ENCODE measurements around the gene RPL28.
A peak's percentile ranks its signal among the peaks of the same experiment; 100 is the strongest.

Gene RPL28

DNA sequence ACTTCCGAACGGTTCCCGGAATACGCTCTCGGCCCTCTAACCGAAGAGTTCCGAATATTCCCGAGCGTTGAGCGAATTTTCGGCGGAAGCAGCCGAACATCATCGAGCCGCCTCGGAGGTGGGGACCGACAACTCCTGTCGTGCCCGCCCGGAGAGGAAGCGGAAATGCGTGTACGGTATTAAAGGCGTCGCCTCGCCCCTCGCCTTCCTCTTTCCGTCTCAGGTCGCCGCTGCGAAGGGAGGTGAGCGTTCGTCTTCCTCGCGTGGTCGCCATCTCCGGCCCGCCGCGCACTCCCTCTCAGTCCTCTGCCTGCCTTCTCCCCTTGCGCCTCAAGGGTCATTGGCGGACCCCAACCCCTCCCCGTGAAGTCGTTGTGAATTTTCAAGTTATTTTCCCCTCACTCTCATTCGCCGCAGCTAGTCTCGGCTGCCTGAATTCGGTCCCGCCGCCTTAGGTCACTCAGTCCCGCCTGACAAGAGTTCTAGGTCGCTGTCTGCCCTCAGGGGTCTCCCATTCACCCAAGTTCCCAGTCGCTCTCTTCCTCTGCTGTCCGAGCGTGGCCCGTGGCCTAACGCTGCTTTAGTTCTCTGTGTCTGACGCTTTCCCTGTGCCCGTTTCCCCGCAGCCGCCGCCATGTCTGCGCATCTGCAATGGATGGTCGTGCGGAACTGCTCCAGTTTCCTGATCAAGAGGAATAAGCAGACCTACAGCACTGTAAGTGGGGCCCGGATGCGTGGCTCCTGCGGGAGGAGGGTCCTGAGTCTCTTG, at the start of gene RPL28:
RPL28 (plus strand) TSS at position 209 of the 769 bp plus-strand sequence; CDS start at position 635, 426 bp downstream.
- DNase-seq (ENCODE audit: low spot score): peak; percentile 98

DNA sequence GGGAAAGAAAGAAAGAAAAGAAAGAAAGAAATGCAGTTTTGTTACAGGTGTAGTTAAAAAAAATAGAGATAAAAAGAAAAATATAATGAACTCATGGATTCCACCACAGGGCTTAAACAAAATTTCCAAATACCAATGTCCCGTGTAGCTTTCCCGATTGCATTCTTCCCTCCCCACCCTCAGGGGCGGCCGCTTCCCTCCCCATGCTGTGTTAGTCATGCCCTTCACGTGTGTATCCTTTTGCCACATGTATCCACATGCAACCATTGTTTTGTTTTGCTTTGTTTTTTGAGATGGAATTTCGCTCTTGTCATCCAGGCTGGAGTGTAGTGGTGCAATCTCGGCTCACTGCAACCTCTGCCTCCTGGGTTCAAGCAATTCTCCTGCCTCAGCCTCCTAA, 49.6 kb upstream of the RPL28 start:
- DNase-seq (ENCODE audit: low spot score): no peak

DNA sequence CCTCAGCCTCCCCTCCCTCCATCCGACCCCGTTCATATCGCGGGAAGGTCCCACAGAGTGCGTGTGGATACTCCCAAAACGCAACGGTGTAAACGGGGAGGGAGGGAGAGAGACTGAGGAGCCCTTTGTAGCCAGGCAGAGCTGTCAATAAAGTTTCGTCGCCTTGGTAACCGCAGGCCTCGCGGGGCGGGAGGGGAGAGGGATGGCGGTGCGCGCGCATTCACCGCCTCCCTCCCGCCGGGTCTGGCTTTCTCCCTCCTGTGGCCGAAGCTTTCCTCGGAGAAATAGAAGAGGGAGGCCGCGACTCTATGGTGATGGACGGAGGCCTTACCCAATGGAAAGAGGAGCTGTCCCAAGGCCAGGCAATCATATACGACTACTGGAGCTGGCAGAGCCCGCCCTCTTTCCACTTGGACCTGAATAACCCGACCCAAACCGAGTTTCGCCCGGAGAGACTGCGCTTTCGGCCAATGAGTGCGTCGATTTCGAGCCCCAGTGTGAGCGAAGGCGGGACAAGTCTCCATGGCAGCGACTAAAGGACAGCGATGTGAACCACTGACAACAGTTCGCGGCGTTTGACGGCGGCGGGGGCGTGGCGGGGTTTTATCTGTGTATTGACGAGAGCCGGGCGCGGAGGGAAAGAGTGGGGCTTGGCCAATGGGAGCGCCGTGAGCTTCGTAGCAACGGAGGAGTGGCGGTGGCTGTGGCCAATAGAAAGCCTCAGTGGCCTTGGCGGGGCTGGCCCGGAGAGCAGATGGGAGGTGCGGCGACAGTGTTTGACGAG, 46.4 kb upstream of the RPL28 start, which contains the start of gene KMT5C:
KMT5C (plus strand) TSS at position 772 of the 784 bp plus-strand sequence. CDS start 2,061 bp downstream, outside the sequence.
- peak; percentile 100 for DNase-seq (ENCODE audit: low spot score)

- DNase-seq (ENCODE audit: low spot score): no peak
Measured at GRCh38 chr19:55339889-55340783, 45.6 kb upstream of the RPL28 start.

GRCh38 chr19:55340784-55341147, 45.0 kb upstream of the RPL28 start:
- no peak for DNase-seq (ENCODE audit: low spot score)

GRCh38 chr19:55341171-55341588, 44.6 kb upstream of the RPL28 start:
- DNase-seq (ENCODE audit: low spot score): no peak

- no peak for DNase-seq (ENCODE audit: low spot score)
Measured at GRCh38 chr19:55341595-55342531, 43.9 kb upstream of the RPL28 start.

DNA sequence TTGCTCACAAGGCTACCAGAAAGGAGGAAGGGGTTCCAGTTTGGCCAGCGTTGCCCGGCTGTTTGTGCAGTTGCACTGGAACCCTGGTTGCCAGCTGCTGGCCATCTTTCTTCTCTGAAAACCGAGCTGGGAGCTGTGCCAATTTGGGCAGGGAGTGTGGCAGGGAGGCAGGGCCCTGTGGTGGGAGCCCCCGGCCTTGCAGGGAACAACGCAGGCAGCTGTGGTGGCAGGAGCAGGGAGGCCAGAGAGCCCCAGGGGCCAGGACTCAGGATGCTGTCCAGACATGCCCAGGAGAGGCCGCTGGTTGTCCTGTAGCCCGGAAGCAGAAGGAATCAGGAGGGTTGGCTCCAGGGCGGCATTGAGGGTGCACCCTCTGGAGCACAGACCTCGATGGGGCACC, 41.3 kb upstream of the RPL28 start:
- DNase-seq (ENCODE audit: low spot score): no peak

- DNase-seq (ENCODE audit: low spot score): no peak
Measured at GRCh38 chr19:55345101-55345817, 40.5 kb upstream of the RPL28 start.

DNA sequence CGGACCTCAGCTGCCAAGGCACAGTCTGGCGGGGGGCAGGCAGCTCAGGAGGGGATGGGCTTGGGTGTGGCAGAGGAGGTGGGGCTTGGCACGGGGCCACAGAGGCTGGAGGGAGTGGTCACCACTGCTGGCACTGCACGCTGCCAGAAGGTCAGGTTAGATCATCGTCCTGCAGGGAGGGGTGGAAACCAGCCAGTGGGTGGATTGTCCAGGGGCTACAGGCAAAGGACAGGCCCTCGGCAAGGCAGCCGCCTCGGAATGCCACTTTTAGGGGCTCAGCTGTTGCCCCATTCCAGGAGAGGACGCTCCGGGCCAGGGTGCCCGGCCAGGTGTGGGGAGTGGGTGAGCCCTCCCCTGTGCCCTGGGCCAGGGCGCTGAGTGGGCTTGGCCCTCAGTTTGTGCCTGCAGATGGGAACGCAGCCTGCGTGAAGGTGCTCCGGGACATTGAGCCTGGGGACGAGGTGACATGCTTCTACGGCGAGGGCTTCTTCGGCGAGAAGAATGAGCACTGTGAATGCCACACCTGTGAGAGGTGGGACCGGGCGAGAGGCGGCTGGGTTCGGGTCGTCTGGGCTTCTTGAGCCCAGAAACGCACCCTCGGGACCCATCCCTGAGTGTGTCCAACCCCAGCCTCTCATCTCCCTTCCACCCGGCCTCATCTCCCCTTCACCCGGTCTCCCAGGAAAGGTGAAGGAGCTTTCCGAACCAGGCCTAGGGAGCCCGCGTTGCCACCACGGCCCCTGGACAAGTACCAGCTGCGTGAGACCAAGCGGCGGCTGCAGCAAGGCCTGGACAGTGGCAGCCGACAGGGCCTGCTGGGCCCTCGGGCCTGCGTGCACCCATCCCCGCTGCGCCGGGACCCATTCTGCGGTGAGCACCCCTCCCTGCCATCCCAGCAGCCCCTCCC, 39.7 kb upstream of the RPL28 start:
- DNase-seq (ENCODE audit: low spot score): peak; percentile 30

DNA sequence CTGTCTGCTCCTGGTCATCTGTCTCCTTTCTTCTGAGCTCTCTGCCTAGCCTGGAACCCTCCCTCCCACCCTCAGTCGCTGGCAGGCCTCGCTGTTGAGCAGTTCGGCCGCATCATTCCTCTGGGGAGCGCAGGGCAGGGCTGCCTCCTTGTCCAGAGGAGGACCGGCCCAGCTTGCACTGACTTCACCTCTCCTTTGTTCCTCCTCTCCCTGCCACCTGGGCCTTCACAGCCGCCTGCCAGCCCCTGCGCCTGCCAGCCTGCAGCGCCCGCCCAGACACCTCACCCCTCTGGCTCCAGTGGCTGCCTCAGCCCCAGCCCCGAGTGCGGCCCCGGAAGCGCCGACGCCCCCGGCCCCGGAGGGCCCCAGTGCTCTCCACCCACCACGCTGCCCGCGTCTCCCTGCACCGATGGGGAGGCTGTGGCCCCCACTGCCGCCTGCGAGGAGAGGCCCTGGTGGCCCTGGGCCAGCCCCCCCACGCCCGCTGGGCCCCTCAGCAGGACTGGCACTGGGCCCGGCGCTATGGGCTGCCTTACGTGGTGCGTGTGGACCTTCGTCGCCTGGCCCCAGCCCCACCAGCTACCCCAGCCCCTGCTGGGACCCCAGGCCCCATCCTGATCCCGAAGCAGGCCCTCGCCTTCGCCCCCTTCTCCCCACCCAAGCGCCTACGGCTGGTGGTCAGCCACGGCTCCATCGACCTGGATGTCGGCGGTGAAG, 38.8 kb upstream of the RPL28 start:
- no peak for DNase-seq (ENCODE audit: low spot score)

GRCh38 chr19:55347442-55348009, 38.2 kb upstream of the RPL28 start:
- no peak for DNase-seq (ENCODE audit: low spot score)

DNA sequence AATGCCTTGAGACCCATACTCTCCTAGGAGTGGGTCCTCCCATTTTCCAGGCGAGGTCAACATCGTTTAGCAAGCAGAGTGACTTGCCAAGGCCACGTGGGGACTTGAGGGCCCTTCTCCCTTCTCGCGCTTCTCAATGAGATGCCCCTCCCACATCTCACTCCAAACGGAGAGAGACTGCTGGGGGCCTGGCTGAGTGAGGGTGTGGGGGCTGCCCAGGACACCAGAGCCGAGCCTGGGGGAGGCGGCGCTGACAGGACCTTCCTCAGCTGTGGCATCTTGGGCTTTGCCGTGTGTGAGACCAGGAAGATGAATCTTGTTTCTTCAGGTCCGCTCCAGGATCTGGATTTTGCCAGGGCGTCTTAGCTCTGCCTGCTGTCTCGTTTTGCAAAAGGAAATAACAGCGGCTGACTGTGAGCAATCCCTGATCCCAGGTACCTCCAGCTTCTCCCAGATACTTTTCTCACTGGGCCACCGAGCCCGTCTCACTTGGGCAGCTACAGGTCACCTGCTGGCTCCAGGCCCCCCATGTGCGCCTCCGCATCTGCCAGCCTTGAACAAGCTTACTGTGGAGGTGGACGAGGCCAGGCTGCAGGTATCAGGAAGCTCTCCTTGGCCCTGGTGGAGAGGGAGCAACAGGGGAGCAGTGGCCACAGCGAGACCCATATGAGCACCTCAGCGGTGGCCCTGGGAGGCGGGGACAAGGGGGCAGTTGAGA, 37.3 kb upstream of the RPL28 start:
- DNase-seq (ENCODE audit: low spot score): no peak

- DNase-seq (ENCODE audit: low spot score): no peak
Measured at GRCh38 chr19:55350620-55351315, 35.0 kb upstream of the RPL28 start.

DNA sequence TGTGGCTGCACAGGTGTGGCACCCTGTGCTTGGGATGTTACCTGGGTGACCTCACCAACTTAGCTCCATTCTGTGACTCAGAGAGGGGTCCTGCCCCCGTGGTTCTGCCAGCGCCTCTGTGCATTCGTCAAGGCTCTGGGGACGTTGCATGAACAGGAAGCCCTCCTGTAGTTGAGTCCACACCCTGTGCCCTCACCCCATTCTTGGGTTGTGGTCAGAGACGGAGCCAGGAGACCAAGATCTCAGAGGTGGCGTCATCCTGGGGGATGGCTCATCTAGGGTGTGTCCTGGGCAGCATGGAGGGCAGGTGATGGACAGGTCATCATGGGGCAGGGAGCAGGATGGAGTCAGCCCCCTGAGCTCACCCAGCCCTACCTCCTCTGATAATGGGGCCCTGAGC, 33.7 kb upstream of the RPL28 start:
- peak; percentile 67 for DNase-seq (ENCODE audit: low spot score)

- DNase-seq (ENCODE audit: low spot score): no peak
Measured at GRCh38 chr19:55352549-55353145, 33.1 kb upstream of the RPL28 start.
